22Rv1 (cell line): ENCODE measurements around the gene DISP2.

ENCODE experiments used
- H3K27ac ChIP-seq: fragments of 450-650 bp; 2 replicates; pipeline ENCODE4 v1.5.1; 2017
- CTCF ChIP-seq: fragments of 450-650 bp; IDR thresholded peaks from 2 replicates; pipeline ENCODE4 v1.5.1; 2017; ENCODE audit warnings: mild to moderate bottlenecking
- ZFX ChIP-seq: fragments of 450-650 bp; IDR thresholded peaks from 2 replicates; pipeline ENCODE4 v1.6.1; 2017; ENCODE audit warnings: antibody characterized with exemption, borderline replicate concordance

DISP2 gene

GRCh38 chr15:40358471-40359353 is 693 bp downstream of the DISP2 start:
- no peak overlapping the region for H3K27ac ChIP-seq
- no peak for TF ChIP-seq ZFX
- TF ChIP-seq CTCF: peak; percentile 2; the same call in 1 of the 2 replicates

- no peak overlapping the region for H3K27ac ChIP-seq
- TF ChIP-seq CTCF (no peak), ZFX (no peak)
Measured at GRCh38 chr15:40360015-40360414, 2.0 kb downstream of the DISP2 start.

- TF ChIP-seq CTCF: no peak
- no peak for TF ChIP-seq ZFX
- H3K27ac ChIP-seq: no peak overlapping the region
Measured at GRCh38 chr15:40361640-40362039, 3.6 kb downstream of the DISP2 start.

DNA sequence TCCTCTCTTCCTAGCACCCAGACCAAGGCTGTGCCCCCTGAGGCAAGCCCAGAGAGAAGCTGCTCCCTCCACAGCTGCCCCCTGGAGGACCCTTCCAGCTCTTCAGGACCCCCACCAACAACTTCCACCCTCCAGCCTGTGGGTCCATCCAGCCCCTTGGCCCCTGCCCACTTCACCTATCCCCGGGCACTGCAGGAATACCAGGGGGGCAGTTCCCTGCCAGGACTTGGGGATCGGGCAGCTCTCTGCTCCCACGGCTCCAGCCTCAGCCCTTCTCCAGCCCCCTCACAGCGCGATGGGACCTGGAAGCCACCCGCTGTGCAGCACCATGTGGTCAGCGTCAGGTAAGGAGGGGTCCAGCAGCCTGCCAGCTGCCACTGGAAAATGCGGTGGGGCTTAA is 5.6 kb downstream of the DISP2 start:
- no peak for TF ChIP-seq ZFX
- no peak for TF ChIP-seq CTCF
- no peak overlapping the region for H3K27ac ChIP-seq

- no peak overlapping the region for H3K27ac ChIP-seq
- TF ChIP-seq CTCF (no peak), ZFX (no peak)
Measured at GRCh38 chr15:40364251-40364650, 6.2 kb downstream of the DISP2 start.

DNA sequence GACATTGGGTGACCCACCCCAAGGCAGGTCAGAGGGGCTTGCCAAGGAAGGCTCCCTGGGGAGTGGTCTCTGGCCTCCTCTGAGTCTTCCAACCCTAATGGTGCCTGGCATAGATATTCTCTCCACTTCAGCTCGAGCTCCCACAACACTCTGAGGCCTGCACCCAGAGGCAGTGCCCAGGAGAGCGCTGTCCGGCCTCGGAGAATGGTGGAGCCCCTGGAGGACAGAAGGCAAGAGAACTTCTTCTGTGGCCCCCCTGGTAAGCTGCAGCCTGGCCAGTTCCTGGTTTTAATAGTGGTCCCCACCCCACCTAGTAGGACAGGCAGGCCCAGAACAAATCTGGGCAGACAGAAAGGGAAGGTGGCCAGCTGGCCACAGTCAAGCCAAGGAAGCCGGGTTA is 7.0 kb downstream of the DISP2 start:
- TF ChIP-seq ZFX: no peak
- no peak for TF ChIP-seq CTCF
- H3K27ac ChIP-seq: no peak overlapping the region

- no peak overlapping the region for H3K27ac ChIP-seq
- TF ChIP-seq CTCF (no peak), ZFX (no peak)
Measured at GRCh38 chr15:40365624-40366456, 7.8 kb downstream of the DISP2 start.
